ENCODE data around the gene FN3KRP. TPM values are rescaled to one million over a fixed set of nuclear protein-coding genes. Genes with fewer than 3 reads are reported as not detected.
"Not testable (repeated sequence)": the region's sequence is repeated elsewhere in the genome, so short reads cannot be mapped to it uniquely, and the experiment has no call there.

Gene FN3KRP
- total RNA-seq, 1 donor: 18.7 TPM

GRCh38 chr17:82737967-82738877 is 21.7 kb downstream of the FN3KRP start:
- TF ChIP-seq CTCF (IDR thresholded peaks at IDR 0.05; ENCODE audit: insufficient read depth, low read length): no peak
- DNase-seq (ENCODE audit: low read depth): no peak
- H3K4me3 ChIP-seq (ENCODE audit: low read depth, low read length): no peak overlapping the region

GRCh38 chr17:82740906-82741759 is 24.6 kb downstream of the FN3KRP start:
- TF ChIP-seq CTCF (IDR thresholded peaks at IDR 0.05; ENCODE audit: insufficient read depth, low read length): no peak
- H3K4me3 ChIP-seq (ENCODE audit: low read depth, low read length): no peak overlapping the region
- DNase-seq (ENCODE audit: low read depth): peak; percentile 18

GRCh38 chr17:82743344-82744219 is 27.1 kb downstream of the FN3KRP start:
- no peak for TF ChIP-seq CTCF (IDR thresholded peaks at IDR 0.05; ENCODE audit: insufficient read depth, low read length)
- DNase-seq (ENCODE audit: low read depth): no peak

GRCh38 chr17:82744736-82745135 is 28.2 kb downstream of the FN3KRP start:
- not testable (repeated sequence) for DNase-seq (ENCODE audit: low read depth); H3K4me3 ChIP-seq (ENCODE audit: low read depth, low read length)

More at GRCh38 chr17:82743344-82744219, 27.1 kb downstream of the FN3KRP start:
- H3K4me3 ChIP-seq (ENCODE audit: low read depth, low read length): no peak overlapping the region

- no peak for DNase-seq (ENCODE audit: low read depth)
- no peak overlapping the region for H3K4me3 ChIP-seq (ENCODE audit: low read depth, low read length)
- TF ChIP-seq CTCF (IDR thresholded peaks at IDR 0.05; ENCODE audit: insufficient read depth, low read length): no peak
Measured at GRCh38 chr17:82745524-82745923, 29.0 kb downstream of the FN3KRP start.

- no peak for DNase-seq (ENCODE audit: low read depth)
- H3K4me3 ChIP-seq (ENCODE audit: low read depth, low read length): no peak overlapping the region
- TF ChIP-seq CTCF (IDR thresholded peaks at IDR 0.05; ENCODE audit: insufficient read depth, low read length): no peak
Measured at GRCh38 chr17:82748756-82749155, 32.2 kb downstream of the FN3KRP start.

Data from fibroblast of the aortic adventitia (primary cell).